HAP-1 (cell line): ENCODE results near the gene MYL1.

Experiments
- DNase-seq, 2 experiments: peaks; one replicate each; pipeline ENCODE4 v3.0.0-alpha.2; 2016 to 2020; ENCODE audit warnings: low spot score in 2 of 2
- H3K27me3 ChIP-seq: fragments of 250-450 bp; sonication (Bioruptor Pico); 2 replicates; pipeline ENCODE4 v1.5.1; 2020; ENCODE audit warnings: low read depth, mild to moderate bottlenecking, moderate library complexity
- H3K36me3 ChIP-seq: fragments of 250-450 bp; sonication (Bioruptor Pico); replicated peaks from 2 replicates; pipeline ENCODE4 v1.5.1; 2020; ENCODE audit warnings: mild to moderate bottlenecking
- H3K4me1 ChIP-seq: fragments of 250-450 bp; sonication (Bioruptor Pico); 2 replicates; pipeline ENCODE4 v1.5.1; 2020; ENCODE audit warnings: mild to moderate bottlenecking
- H3K4me3 ChIP-seq: fragments of 250-450 bp; sonication (Bioruptor Pico); 2 replicates; pipeline ENCODE4 v1.5.1; 2020; ENCODE audit warnings: mild to moderate bottlenecking, moderate library complexity
- H3K9me3 ChIP-seq: fragments of 250-450 bp; sonication (Bioruptor Pico); 2 replicates; pipeline ENCODE4 v1.5.1; 2020; ENCODE audit warnings: mild to moderate bottlenecking, moderate library complexity
- in situ Hi-C: fragments of 300-500 bp; cut with MboI; formaldehyde crosslinking; loops from 3 replicates; pipeline ENCODE4 v1.14.3; 2020; ENCODE audit warnings: low sequenced_read_pairs, inconsistent platforms, mixed read lengths

Gene MYL1

DNA sequence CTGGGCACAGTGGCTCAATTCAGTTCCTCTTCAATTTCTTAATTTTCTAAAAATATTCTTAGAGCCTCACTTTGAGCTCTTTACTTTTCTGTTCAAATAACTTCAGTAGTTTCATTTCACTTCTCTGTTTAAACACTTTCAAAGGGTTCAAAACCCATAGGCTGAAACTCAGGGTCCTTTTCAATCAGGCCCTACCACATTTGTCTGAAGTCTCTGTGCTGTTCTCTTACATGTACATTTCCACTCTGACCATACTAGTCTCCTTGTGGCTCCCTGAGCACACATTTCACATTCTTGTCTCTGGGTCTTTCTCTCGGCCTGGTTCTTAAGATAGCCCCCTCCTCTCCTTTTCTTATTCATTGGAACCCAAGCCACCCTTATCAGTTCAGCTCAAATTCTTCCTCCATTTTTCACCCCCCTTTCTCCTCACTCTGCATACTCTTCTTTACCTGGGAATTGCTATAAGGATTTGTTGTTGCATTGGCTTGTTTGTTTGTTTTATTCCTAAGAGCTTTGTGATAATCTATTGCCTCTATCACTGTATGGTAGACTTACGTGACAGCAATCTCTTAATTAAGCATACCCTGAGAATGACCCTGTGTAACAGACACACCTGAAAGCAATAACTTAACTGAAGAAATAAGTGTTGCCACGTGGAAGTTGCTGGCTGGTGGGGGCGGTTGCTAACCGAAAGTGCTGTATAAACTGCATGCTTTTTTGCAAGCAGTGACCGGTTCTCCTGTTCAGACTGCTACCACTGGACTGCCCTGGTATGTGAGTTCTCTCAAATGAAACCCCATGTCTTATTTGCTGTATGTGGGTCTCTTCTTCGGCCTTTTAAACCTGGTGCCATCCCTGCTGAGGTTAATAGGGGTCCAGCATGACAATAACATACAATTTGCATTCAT is 62.0 kb downstream of the MYL1 start:
- H3K36me3 ChIP-seq = no peaks in the 10 kb centered on the region
- peaks cover 4% of the 10 kb centered on the region; the same call in 1 of the 2 replicates for H3K27me3 ChIP-seq
- no peaks in the 10 kb centered on the region for H3K4me1 ChIP-seq
- no peak overlapping the region for H3K4me3 ChIP-seq
- DNase-seq = no peak
- in situ Hi-C loops = no loop called here
- H3K9me3 ChIP-seq = no peaks in the 10 kb centered on the region

DNA sequence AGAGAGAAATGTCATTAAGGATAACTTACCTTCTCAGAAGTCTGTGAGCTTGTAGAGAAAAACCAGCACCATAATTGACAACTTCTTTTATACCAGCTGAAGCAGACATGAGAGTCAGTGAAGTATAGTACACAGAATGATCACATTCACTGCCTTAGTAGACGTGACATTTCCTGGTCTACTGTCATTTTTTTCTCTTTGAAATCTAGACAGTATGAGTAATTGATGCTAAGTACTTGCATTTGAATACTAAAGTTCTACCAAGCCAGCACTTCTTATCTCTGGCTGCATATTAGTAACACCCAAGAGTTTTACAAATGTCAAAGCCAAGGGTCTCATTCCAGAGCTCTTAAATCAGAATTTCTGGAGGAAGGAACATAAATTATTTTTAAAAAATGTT is 64.4 kb downstream of the MYL1 start:
- Histone ChIP-seq H3K9me3 (no peaks in the 10 kb centered on the region), H3K4me3 (no peak overlapping the region), H3K4me1 (no peaks in the 10 kb centered on the region), H3K27me3 (peaks cover 4% of the 10 kb centered on the region; the same call in 1 of the 2 replicates), H3K36me3 (no peaks in the 10 kb centered on the region)
- in situ Hi-C loops = no loop called here
- DNase-seq = no peak
